ENCODE measurements around the gene ARSA. TPM values are rescaled to one million over a fixed set of nuclear protein-coding genes. Genes with fewer than 3 reads are reported as not detected.
"Not testable (repeated sequence)": the region's sequence is repeated elsewhere in the genome, so short reads cannot be mapped to it uniquely, and the experiment has no call there.

ARSA gene
- total RNA-seq, 4 donors from 2014 or later, result 23.3 to 51.8 (median 30.4) TPM

GRCh38 chr22:50621356-50621880 lies 6.5 kb downstream of the ARSA start:
- 18 to 27% methylated on average over 10 of the region's 10 CpGs for WGBS, 2 donors
- H3K4me3 ChIP-seq (ENCODE audit: low read depth, poor library complexity, severe bottlenecking), result no peak overlapping the region
- TF ChIP-seq CTCF (IDR thresholded peaks at IDR 0.05) (no peak), POLR2A (IDR thresholded peaks at IDR 0.05) (no peak)
- DNase-seq (ENCODE audit: low spot score in 2 of 2), result no peak
- intact Hi-C loops (cut with DNase I; ENCODE audit: low total_unique reads), result no loop called here

GRCh38 chr22:50620593-50621355 lies 7.2 kb downstream of the ARSA start:
- DNase-seq (ENCODE audit: low spot score in 2 of 2), result peak in 1 of 2 donors; percentile 69
- WGBS, 2 donors, result 7 to 8% methylated on average over 24 to 25 of the region's 25 CpGs
- TF ChIP-seq POLR2A (IDR thresholded peaks at IDR 0.05), result no peak
- TF ChIP-seq CTCF (IDR thresholded peaks at IDR 0.05), result no peak
- no peak overlapping the region for H3K4me3 ChIP-seq (ENCODE audit: low read depth, poor library complexity, severe bottlenecking)
- intact Hi-C loops (cut with DNase I; ENCODE audit: low total_unique reads), result no loop called here

GRCh38 chr22:50614296-50614695 lies 13.7 kb downstream of the ARSA start:
- intact Hi-C loops (cut with DNase I; ENCODE audit: low total_unique reads); H3K4me3 ChIP-seq (ENCODE audit: low read depth, poor library complexity, severe bottlenecking): not testable (repeated sequence)
- 64 to 89% methylated on average over 3 of the region's 3 CpGs for WGBS, 2 donors
- DNase-seq (ENCODE audit: low spot score in 2 of 2), result peak in 1 of 2 donors; percentile 40

GRCh38 chr22:50613291-50613981 lies 14.5 kb downstream of the ARSA start:
- no peak overlapping the region for H3K4me3 ChIP-seq (ENCODE audit: low read depth, poor library complexity, severe bottlenecking)
- WGBS, 2 donors, result 55 to 60% methylated on average over 22 of the region's 22 CpGs
- no peak for TF ChIP-seq CTCF (IDR thresholded peaks at IDR 0.05)
- no peak for TF ChIP-seq POLR2A (IDR thresholded peaks at IDR 0.05)
- intact Hi-C loops (cut with DNase I; ENCODE audit: low total_unique reads), result no loop called here
- DNase-seq (ENCODE audit: low spot score in 2 of 2), result peak in 1 of 2 donors; percentile 85

GRCh38 chr22:50612528-50613221 lies 15.3 kb downstream of the ARSA start:
- intact Hi-C loops (cut with DNase I; ENCODE audit: low total_unique reads), result no loop called here
- peak in 1 of 2 donors; percentile 81 for DNase-seq (ENCODE audit: low spot score in 2 of 2)
- TF ChIP-seq CTCF (IDR thresholded peaks at IDR 0.05), result no peak
- no peak for TF ChIP-seq POLR2A (IDR thresholded peaks at IDR 0.05)
- H3K4me3 ChIP-seq (ENCODE audit: low read depth, poor library complexity, severe bottlenecking), result no peak overlapping the region
- 30 to 35% methylated on average over 24 to 31 of the region's 31 CpGs for WGBS, 2 donors

- intact Hi-C loops (cut with DNase I; ENCODE audit: low total_unique reads), result no loop called here
- H3K4me3 ChIP-seq (ENCODE audit: low read depth, poor library complexity, severe bottlenecking), result no peak overlapping the region
- no peak for TF ChIP-seq POLR2A (IDR thresholded peaks at IDR 0.05)
- no peak for TF ChIP-seq CTCF (IDR thresholded peaks at IDR 0.05)
- 42 to 56% methylated on average over 6 of the region's 6 CpGs for WGBS, 2 donors
- DNase-seq (ENCODE audit: low spot score in 2 of 2), result peak in 1 of 2 donors; percentile 37
Observed at GRCh38 chr22:50612168-50612527, 15.8 kb downstream of the ARSA start.
